Endometrial microvascular endothelial cells (primary cell): ENCODE data around the gene SF3B5. TPM values are rescaled to one million over a fixed set of nuclear protein-coding genes. Genes with fewer than 3 reads are reported as not detected.
"Not testable (repeated sequence)": the region's sequence is repeated elsewhere in the genome, so short reads cannot be mapped to it uniquely, and the experiment has no call there.

ENCODE experiments used
- in situ Hi-C: cut with HindIII; loops from 2 replicates; pipeline ENCODE4 v1.10.0; 2017; ENCODE audit warnings: low sequenced_read_pairs, low pct_unique_long_range_greater_than_20kb; ENCODE audit errors: inconsistent ontology term
- total RNA-seq: library from RNA; depleted of rRNA; stranded (reverse); fragments of >200 nt; gene quantifications from one replicate; pipeline ENCODE4 v1.2.3, GENCODE V29; 2015; ENCODE audit errors: inconsistent ontology term

SF3B5 gene
- total RNA-seq, 1 donor from 2014 or later = 313 TPM

- in situ Hi-C loops = no loop called here
Observed at GRCh38 chr6:144066741-144067484, 28.5 kb downstream of the SF3B5 start.

- in situ Hi-C loops = no loop called here
Observed at GRCh38 chr6:144066255-144066654, 29.1 kb downstream of the SF3B5 start.

DNA sequence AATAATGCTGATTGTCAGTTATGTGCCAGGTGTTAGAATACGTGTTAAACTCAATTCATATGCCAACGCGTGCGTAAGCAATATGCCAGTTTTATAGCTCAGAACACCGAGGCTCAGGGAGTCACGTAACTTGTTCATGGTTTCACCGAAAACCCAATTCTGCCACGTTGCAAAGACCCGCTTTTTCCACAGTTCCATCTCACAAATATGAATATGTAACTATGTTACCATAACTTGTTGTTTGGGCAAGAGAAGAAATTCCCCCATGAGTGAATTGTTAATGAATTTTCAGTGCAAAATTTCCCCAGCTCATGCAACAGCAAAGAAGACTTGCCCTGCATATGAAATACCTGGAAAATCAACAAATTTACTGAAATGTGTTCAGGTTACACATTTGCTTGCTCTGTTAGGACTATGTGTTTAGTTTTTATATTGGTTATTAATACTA, 30.1 kb downstream of the SF3B5 start:
- in situ Hi-C loops = no loop called here

GRCh38 chr6:144064402-144065212, 30.8 kb downstream of the SF3B5 start:
- in situ Hi-C loops = no loop called here

- in situ Hi-C loops = no loop called here
Observed at GRCh38 chr6:144063744-144064401, 31.5 kb downstream of the SF3B5 start.

DNA sequence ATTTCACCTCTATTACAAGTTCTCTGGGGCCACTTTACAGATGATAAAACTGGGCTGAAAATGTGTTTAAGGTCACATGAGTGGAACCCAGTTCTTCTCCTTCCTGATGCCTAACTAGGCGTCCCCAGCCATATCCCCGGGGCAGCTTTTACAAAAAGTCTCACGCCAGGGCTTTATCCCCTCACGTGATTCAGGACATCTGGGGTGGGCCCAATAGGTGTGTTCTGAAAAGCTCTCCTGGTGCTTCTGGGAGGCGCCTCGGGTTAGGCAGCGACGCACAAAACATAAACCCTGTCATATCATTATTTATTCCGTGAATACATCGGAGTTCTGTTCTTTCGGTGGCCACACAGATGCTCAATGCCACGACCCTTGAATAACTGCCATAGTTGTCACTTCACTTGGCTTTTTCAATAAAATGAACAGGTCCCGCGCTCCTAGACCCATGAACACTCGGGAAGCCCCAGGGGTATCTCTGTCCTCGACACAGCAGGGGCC, 32.1 kb downstream of the SF3B5 start:
- in situ Hi-C loops = no loop called here

DNA sequence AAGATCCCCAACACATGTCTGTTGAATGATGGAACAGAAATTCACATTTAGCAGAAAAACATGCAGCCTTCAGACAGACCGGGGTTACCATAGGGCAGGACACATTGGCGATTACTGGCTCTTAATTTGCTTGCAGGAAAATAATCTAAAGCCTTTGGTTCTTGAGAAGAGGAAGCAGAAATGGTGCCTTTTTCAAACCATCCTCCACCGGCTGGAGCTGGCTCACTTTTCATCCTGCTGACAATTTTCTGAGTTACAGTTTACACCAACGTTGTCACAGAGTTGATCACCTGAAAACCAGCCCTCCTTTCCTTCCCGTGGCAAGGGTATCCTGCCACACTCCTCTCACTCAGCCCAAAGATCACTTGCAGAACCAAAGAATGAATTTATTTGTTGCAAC, 32.6 kb downstream of the SF3B5 start:
- in situ Hi-C loops = no loop called here

DNA sequence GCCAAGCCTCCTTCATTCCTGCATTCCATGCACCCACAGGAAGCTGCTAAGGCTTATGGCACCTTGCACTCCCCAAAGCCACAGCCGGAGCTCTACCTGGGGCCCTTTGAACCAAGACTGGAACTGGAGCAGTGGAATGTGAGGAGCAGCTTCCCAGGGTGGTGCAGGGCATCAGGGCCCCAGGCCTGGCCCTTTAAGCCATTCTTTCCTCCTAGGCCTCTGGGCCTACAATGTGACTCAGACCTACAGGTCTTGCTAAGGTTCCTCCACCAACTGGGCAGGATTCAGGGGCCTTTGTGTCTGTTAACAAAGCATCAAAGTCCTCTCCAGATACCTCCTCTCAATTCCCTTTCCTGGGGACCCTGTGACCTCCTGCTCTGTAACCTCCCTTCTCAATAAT, 36.2 kb downstream of the SF3B5 start:
- in situ Hi-C loops = no loop called here

DNA sequence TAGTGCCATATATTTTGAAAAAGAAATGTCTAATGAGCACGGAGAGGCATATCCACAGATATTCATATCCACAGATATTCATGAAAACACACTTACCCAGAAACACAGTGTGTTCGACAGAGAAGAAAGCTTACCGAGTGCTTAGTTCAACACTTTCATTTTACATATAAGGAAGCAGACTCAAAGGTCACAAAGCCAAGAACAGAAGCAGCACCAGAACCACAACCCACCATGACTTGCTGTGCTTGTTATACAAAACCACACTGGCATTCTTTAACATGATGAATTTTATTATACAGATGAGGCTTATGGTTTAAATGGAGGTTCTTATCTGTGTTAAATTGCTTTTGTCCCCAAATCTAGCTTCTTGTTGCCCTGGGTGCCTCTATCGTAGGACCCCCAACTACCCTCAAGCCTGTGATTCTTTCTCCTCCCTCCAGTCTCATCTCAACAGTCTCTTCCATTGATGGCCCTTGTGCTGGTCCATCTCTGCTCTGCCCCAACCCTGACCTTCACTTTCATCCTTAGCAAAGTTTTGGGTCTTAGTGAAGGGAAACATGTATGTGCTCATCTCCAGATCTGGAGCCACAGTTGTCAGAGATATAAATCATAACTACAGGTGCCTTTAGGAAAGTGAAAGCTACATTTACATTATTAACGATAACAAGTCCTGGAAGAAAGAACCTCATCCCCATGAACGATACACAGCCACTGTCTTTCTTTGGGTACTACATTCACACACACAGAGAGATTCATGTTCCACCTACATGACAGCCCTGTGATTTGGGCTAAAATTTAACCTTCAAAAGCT, 40.0 kb downstream of the SF3B5 start:
- in situ Hi-C loops = no loop called here

- in situ Hi-C loops = no loop called here
Observed at GRCh38 chr6:144053601-144054000, 41.8 kb downstream of the SF3B5 start.

DNA sequence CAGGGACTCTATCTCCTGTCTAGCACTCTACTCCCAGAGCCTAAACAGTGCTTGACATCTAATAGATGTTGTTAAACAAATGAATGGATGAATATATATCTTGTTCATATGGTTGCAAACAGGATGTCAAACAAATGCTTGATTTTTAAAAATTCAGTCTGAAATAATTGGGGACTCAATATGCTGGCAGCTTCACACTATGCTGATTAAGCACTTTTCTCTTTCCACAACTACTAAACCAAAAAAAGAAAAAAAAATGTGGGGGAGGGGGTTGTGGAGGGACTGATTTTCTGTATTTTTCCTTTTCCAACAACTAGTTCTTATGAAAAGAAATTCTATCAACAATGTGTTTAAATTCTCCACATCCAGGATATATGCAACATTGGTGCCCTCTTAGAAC, 42.9 kb downstream of the SF3B5 start:
- in situ Hi-C loops = no loop called here

DNA sequence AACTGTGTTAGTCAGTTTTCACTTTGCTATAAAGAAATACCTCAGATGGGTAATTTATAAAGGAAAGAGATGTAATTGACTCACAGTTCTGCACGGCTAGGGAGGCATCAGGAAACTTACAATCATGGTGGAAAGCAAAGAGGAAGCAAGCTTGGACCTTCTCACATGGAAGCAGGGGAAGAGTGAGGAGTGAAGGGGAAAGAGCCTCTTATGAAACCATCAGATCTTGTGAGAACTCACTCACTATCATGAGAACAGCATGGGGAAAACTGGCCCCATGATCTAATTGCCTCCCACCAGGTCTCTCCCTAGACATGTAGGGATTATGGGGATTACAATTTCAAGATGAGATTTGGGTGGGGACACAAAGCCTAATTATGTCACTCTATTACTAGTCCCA, 46.0 kb downstream of the SF3B5 start:
- in situ Hi-C loops = no loop called here

DNA sequence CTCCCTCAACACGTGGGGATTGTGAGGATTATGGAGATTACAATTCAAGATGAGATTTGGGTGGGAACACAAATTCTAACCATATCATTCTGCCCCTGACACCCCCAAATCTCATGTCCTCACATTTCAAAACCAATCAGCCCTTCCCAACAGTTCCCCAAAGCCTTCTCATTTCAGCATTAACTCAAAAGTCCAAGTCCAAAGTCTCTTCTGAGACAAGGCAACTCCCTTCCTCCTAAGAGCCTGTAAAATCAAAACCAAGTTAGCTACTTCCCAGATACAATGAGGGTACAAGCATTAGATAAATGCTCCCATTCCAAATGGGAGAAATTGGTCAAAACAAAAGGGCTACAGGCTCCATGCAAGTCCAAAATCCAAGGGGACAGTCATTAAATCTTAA, 47.7 kb downstream of the SF3B5 start:
- in situ Hi-C loops = no loop called here

DNA sequence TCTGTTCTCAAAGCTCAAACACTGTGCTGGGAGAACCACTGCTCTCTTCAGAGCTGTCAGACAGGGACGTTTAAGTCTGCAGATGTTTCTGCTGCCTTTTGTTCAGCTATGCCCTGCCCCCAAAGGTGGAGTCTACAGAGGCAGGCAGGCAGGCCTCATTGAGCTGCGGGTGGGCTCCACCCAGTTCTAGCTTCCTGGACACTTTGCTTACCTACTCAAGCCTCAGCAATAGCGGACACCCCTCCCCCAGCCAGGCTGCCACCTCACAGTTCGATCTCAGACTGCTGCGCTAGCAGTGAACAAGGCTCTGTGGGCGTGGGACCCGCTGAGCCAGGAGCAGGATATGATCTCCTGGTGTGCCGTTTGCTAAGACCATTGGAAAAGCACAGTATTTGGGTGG, 48.7 kb downstream of the SF3B5 start:
- in situ Hi-C loops = not testable (repeated sequence)

DNA sequence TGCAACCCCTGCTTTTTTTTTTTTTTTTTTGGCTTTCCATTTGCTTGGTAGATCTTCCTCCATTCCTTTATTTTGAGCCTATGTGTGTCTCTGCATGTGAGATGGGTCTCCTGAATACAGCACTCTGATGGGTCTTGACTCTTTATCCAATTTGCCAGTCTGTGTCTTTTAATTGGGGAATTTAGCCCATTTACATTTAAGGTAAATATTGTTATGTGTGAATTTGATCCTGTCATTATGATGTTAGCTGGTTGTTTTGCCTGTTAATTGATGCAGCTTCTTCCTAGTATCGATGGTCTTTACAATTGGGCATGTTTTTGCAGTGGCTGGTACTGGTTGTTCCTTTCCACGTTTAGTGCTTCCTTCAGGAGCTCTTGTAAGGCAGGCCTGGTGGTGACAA, 50.4 kb downstream of the SF3B5 start:
- in situ Hi-C loops = not testable (repeated sequence)
